Measurements from ENCODE around the gene EZR. TPM values are rescaled to one million over a fixed set of nuclear protein-coding genes. Genes with fewer than 3 reads are reported as not detected.

EZR gene
- total RNA-seq, 2 experiments from 2014 or later = 268 to 415 TPM

- H3K79me2 ChIP-seq (ENCODE audit: insufficient read depth, low read depth, low read length) = peaks cover under 1% of the 10 kb centered on the region; the same call in 1 of the 2 replicates
- H3K4me3 ChIP-seq (ENCODE audit: low read depth, low read length, poor library complexity, severe bottlenecking) = no peak overlapping the region
- no peaks in the 10 kb centered on the region; the same call in 1 of the 2 replicates for H4K20me1 ChIP-seq (ENCODE audit: insufficient read depth, low read length)
- H3K36me3 ChIP-seq (ENCODE audit: insufficient read depth, low read length) = peaks cover 100% of the 10 kb centered on the region
- no TSS peak for BruUV-seq (replicated peaks)
- no peak for DNase-seq (ENCODE audit: low spot score)
- CTCF ChIA-PET (ENCODE audit: unreplicated experiment) = no interaction called here
- TF ChIP-seq CTCF (conservative IDR thresholded peaks at IDR 0.05; ENCODE audit: low read length) = no peak
- no peak for TF ChIP-seq EZH2phosphoT487 (IDR thresholded peaks at IDR 0.05; ENCODE audit: borderline replicate concordance, low read depth, low read length)
- intact Hi-C loops (cut with micrococcal nuclease; ENCODE audit: unreplicated experiment) = no loop called here
- no peak overlapping the region for H3K27ac ChIP-seq (ENCODE audit: low read depth, low read length, poor library complexity, severe bottlenecking)
- H2AFZ ChIP-seq (ENCODE audit: low read length) = no peak overlapping the region
- H3K9me2 ChIP-seq (ENCODE audit: insufficient read depth, low read length) = no peaks in the 10 kb centered on the region
- POLR2A ChIA-PET = interaction anchor here (0.6 to 1.7 kb wide), 2 partner anchors 17 to 19 kb away, joined by 3 to 4 read pairs; no protein-coding TSS in a partner anchor
- no peaks in the 10 kb centered on the region for H3K9me3 ChIP-seq (ENCODE audit: low read length)
- no peaks in the 10 kb centered on the region for H3K4me1 ChIP-seq (ENCODE audit: insufficient read depth, low read length, poor library complexity, severe bottlenecking)
- no peak overlapping the region for H3K4me2 ChIP-seq (ENCODE audit: low read length)
Observed at GRCh38 chr6:158770533-158771330, 48.4 kb downstream of the EZR start.

- H4K20me1 ChIP-seq (ENCODE audit: insufficient read depth, low read length) = no peaks in the 10 kb centered on the region; the same call in 1 of the 2 replicates
- H3K9me2 ChIP-seq (ENCODE audit: insufficient read depth, low read length) = no peaks in the 10 kb centered on the region
- BruUV-seq (replicated peaks) = no TSS peak
- intact Hi-C loops (cut with micrococcal nuclease; ENCODE audit: unreplicated experiment) = no loop called here
- H3K4me2 ChIP-seq (ENCODE audit: low read length) = no peak overlapping the region
- POLR2A ChIA-PET = interaction anchor here (0.6 to 0.7 kb wide), 2 partner anchors 10 to 16 kb away, joined by 3 read pairs; no protein-coding TSS in a partner anchor
- no peaks in the 10 kb centered on the region for H3K79me2 ChIP-seq (ENCODE audit: insufficient read depth, low read depth, low read length)
- no peak for TF ChIP-seq CTCF (conservative IDR thresholded peaks at IDR 0.05; ENCODE audit: low read length)
- TF ChIP-seq EZH2phosphoT487 (IDR thresholded peaks at IDR 0.05; ENCODE audit: borderline replicate concordance, low read depth, low read length) = no peak
- peaks cover 100% of the 10 kb centered on the region for H3K36me3 ChIP-seq (ENCODE audit: insufficient read depth, low read length)
- DNase-seq (ENCODE audit: low spot score) = no peak
- CTCF ChIA-PET (ENCODE audit: unreplicated experiment) = no interaction called here
- H3K9me3 ChIP-seq (ENCODE audit: low read length) = no peaks in the 10 kb centered on the region
- H3K4me3 ChIP-seq (ENCODE audit: low read depth, low read length, poor library complexity, severe bottlenecking) = no peak overlapping the region
- no peak overlapping the region for H3K27ac ChIP-seq (ENCODE audit: low read depth, low read length, poor library complexity, severe bottlenecking)
- no peak overlapping the region for H2AFZ ChIP-seq (ENCODE audit: low read length)
- no peaks in the 10 kb centered on the region for H3K4me1 ChIP-seq (ENCODE audit: insufficient read depth, low read length, poor library complexity, severe bottlenecking)
Observed at GRCh38 chr6:158769771-158770432, 49.3 kb downstream of the EZR start.

Measured in OCI-LY7 (cell line).